NCI-H1930 (cell line): ENCODE measurements around the gene DBNDD1.
"Not testable (repeated sequence)": the region's sequence is repeated elsewhere in the genome, so short reads cannot be mapped to it uniquely, and the experiment has no call there.

Source experiments
- DNase-seq, 2 experiments: peaks; one replicate each; lab custom pipeline; 2025; lab: John Stamatoyannopoulos, UW

DBNDD1 gene

GRCh38 chr16:90011508-90011819 lies 7.8 kb downstream of the DBNDD1 start:
- no peak for DNase-seq

- no peak for DNase-seq
These were observed 8.4 kb downstream of the DBNDD1 start for GRCh38 chr16:90010676-90011507.

GRCh38 chr16:90009172-90009899 lies 9.9 kb downstream of the DBNDD1 start:
- DNase-seq, result no peak

GRCh38 chr16:90008708-90009145 lies 10.5 kb downstream of the DBNDD1 start:
- no peak for DNase-seq

GRCh38 chr16:90007635-90008234 lies 11.5 kb downstream of the DBNDD1 start:
- not testable (repeated sequence) for DNase-seq

GRCh38 chr16:90007015-90007414 lies 12.2 kb downstream of the DBNDD1 start:
- no peak for DNase-seq

- no peak for DNase-seq
These were observed 13.1 kb downstream of the DBNDD1 start for GRCh38 chr16:90005956-90006663.

- DNase-seq, result no peak
These were observed 14.7 kb downstream of the DBNDD1 start for GRCh38 chr16:90004577-90004976.

- DNase-seq, result no peak
These were observed 16.5 kb downstream of the DBNDD1 start for GRCh38 chr16:90002759-90003158.

GRCh38 chr16:90001761-90002503 lies 17.3 kb downstream of the DBNDD1 start:
- no peak for DNase-seq

- DNase-seq, result no peak
These were observed 18.4 kb downstream of the DBNDD1 start for GRCh38 chr16:90000733-90001427.

GRCh38 chr16:89999831-90000574 lies 19.3 kb downstream of the DBNDD1 start:
- DNase-seq, result no peak

GRCh38 chr16:89996178-89996489 lies 23.1 kb downstream of the DBNDD1 start:
- DNase-seq, result no peak

- DNase-seq, result not testable (repeated sequence)
These were observed 23.6 kb downstream of the DBNDD1 start for GRCh38 chr16:89995475-89996177.

- DNase-seq, result not testable (repeated sequence)
These were observed 24.4 kb downstream of the DBNDD1 start for GRCh38 chr16:89994721-89995474.

- no peak for DNase-seq
These were observed 24.9 kb downstream of the DBNDD1 start for GRCh38 chr16:89994389-89994720.

GRCh38 chr16:89993971-89994370 lies 25.3 kb downstream of the DBNDD1 start:
- no peak for DNase-seq

- no peak for DNase-seq
These were observed 25.9 kb downstream of the DBNDD1 start for GRCh38 chr16:89993377-89993776.

GRCh38 chr16:89990799-89991198 lies 28.5 kb downstream of the DBNDD1 start:
- no peak for DNase-seq
